ENCODE data around the gene RAPGEF4.
A peak's percentile ranks its signal among the peaks of the same experiment; 100 is the strongest.

RAPGEF4 gene

DNA sequence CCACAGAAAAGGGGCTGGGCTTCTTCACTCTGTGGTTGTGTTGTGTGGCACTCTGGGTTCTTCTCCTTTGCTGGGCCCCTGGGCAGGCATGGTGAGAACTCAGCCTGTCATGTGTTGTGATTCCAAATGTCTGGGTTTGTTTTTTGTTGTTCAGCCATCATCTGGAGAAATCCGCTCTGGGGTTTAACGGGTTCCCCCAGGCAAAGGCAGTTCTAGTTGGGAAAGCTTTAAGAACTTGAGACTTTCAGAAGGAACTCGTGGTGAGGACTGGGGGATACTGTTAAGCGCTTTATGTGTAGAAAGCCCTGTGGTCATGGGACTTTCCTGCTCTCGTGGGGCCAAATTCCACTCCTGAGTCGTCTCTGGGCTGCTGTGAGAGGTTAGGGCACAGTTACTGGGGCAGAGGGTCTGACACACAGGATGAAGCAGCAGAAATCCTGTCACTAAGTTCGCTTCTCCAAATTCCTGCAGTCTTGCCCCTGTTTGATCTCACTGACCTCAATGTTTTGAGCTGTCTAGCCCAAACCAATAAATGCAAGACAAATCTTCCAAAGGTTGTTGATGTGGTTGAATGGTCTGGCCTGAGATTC, 87.7 kb downstream of the RAPGEF4 start:
- peak; percentile 15 for DNase-seq (ENCODE audit: low read depth)

GRCh38 chr2:172826522-172826921, 90.9 kb downstream of the RAPGEF4 start:
- peak; percentile 49 for DNase-seq (ENCODE audit: low read depth)

DNA sequence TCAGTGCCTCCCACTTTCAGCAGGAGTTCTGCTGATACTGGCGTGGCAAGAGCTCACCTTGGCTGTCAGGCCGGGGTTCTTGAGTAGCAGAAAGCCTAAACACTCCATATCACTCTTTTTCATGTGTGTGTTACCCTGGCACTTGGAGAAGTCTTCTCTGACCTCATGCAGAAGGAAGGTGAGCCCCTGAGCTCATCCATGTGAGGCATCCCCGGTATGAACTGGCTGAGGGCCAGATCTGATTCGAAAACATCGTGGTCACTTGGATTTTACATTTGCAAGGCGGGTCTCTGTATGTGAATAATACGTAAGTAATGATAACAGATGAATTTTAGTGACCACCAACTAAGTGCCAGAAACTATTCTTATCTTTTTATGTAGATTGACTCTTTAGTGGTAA, 93.6 kb downstream of the RAPGEF4 start:
- DNase-seq (ENCODE audit: low read depth), result peak; percentile 94

DNA sequence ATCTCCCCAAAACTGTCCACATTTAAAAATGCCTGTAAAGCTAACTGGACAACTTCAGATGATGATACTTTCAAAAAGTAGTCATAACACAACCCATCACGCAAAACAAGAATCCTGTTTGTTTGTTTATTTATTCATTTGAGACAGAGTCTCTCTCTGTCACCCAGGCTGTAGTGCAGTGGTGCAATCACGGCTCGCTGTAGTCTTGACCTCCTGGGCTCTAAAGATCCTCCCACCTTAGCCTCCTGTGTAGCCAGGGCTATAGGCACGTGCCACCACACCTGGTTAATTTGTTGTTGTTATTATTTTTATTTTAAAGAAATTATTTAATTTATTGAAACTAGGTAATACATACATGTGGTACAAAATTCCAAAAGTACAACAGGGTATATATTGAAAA, 94.8 kb downstream of the RAPGEF4 start:
- no peak for DNase-seq (ENCODE audit: low read depth)

- DNase-seq (ENCODE audit: low read depth), result peak; percentile 46
These were observed 98.3 kb downstream of the RAPGEF4 start for GRCh38 chr2:172833898-172834297.

- DNase-seq (ENCODE audit: low read depth), result no peak
These were observed 99.2 kb downstream of the RAPGEF4 start for GRCh38 chr2:172834881-172835280.

DNA sequence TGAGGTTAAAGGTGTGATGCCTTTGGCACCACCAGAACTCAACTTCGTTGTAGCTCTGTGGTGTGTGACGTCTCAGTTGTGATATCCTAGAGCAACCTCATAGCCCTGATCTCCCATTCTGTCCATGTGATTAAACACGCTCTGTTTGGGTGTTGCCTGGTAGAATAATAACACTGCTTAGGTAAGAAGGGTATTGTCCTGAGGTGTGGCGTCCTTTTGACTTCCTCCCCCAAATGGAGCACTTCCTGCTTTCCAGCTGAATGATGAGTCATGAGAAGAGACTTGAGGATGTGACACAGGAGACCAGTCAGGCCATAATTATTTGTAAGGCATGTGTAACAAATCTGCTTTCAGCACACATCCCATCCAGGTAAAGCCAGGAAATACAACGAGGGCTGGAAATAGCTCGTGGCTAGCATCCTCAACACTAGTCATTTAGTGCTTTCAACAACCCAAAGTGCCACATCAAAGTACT, 100.7 kb downstream of the RAPGEF4 start:
- DNase-seq (ENCODE audit: low read depth), result peak; percentile 70

DNA sequence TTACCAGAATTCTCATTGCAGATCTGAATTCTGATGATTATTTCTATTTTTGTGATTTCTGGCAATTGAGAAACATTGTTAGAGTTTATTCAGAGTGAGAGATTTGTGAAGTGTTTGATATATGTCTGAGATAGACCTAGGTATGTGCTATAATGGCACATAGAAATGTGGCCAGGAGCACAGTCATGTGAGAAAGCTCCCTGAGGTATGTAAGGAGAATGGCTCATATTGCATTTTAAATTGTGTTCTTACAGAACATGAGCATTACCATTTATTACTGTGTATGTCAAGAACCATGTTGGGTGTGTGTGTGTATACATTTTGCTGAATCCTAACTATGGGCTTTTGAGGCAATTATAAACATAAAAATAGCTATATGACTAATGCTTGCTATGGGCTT, 101.2 kb downstream of the RAPGEF4 start:
- no peak for DNase-seq (ENCODE audit: low read depth)

DNA sequence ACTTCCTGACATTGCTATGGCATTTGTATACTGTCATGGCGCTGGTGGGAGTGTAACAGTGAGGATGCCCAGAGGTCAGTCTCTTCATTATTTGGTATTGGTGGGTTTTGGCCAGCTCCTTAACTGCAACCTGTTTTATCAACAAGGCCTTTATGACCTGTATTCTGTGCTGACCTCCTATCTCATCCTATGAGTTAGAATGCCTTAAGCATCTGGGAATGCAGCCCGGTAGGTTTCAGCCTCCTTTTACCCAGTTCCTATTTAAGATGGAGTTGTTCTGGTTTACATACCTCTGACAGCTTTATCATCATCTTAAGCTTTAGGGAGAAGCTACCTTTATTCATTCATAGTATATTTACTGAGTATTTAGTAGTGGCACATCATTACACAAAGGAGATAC, 103.8 kb downstream of the RAPGEF4 start:
- no peak for DNase-seq (ENCODE audit: low read depth)

DNA sequence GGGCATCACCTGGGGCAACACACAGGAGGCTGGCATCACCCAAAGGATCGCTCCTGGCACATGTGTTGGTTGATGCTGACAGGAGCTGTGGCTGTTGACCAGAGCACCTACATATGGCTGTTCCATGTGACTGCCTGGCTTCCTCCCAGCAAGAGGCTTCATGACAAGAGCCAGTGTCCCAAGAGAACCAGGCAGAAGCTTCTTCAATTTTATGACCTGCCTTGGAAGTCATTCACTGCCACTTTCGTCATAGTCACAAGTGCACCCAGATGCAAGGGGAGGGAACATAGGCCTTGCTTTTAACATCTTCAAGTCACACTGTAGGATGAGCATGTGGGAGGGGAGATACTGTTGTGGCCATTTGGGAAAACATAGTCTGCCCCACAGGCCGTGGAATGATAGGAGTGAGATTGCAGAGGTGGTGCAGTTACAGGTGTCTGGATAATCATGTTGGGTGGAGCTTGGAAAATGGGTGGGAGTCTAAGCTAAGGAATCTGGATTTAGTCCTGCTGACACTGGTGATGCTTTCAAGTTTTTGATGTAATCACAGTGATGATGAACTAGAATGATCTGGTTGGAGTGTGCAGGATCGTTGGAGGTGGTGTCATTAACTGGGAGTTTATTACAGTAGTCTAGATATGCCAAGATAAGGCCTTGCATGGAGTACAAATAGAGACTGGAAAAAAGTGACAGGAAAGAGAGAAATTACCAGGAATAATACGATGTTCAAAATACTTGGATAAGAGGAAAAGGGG, 107.0 kb downstream of the RAPGEF4 start:
- no peak for DNase-seq (ENCODE audit: low read depth)

DNA sequence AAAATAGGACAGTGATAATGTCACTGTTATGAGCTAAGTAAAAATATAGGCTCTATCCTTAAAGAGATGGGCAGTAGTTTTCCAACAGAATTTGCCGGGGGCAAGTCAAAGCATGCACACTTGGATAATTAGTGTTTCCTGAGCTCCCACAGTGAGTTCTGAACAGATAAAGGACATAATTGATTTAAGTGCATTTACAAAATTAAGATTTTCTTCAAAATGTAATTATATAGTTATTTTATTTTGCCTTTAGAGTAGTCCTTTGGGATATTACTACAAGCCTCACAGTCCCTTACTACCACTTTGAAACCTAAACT, 107.6 kb downstream of the RAPGEF4 start:
- DNase-seq (ENCODE audit: low read depth), result no peak

DNA sequence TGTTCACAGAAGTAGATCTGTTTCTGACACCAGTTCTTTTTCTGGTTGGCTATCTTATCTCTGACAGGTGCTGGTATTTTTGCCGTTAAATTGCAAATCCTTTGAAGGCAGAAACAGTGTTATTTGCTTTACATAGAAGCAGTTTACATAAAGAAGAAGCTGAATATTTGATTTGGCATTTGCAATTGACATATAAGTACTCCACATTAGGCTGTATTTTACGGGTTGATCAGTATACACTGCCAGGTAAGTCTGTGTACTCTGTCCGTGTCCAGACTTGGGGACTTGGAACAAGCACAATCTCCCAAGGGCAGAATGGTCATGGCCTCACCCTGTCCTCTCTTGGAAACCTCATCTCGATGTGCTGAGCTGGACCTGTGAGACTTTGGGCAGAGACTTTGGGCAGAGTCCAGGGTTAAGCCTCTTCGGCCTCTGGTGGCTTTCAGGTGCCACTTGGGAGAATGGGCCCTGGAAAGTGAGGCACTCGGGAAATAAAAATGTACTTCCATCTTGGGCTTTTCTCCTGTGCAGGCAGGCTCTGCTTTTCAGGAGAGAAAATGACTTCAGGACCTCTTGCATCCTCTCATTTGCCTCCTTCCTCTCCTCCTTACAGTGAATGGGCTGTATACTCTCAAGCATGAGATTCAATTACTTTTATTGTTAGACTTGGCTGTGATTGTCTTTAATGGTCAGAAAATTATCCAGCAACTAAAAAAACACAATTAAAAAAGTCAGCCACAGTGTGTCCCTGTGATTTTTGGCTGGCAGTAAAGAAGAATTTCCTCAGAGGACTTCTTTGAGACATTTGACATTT, 108.5 kb downstream of the RAPGEF4 start:
- no peak for DNase-seq (ENCODE audit: low read depth)

DNA sequence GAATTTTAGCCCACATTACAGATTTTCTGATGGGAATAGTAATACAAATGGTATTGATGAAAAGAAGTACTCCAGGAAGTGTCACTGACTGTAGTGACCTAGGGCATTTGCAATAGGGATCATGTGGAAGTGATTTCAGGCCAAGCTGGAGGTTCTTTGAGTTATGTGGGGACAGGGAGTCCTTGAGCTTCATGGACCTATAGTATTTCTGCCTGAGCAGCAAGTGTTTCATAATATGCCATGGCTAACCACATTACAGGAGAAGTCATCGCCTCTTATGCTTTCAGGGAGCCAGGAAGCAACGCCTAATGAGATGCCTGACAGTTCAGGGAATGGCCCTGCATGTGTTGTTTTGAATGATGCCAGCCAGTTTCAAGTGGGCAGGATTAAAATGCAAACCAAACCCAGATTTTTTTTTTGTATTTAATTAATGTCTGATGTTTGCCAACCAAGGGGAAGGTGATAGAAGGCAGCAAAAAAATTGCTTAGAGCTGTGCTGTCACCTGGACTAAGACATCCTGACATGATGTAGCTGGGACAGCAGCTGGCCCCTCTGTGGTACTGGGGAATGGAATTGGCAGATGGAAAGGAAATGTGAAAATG, 109.5 kb downstream of the RAPGEF4 start:
- no peak for DNase-seq (ENCODE audit: low read depth)

- no peak for DNase-seq (ENCODE audit: low read depth)
These were observed 110.9 kb downstream of the RAPGEF4 start for GRCh38 chr2:172846551-172846950.

- no peak for DNase-seq (ENCODE audit: low read depth)
These were observed 111.5 kb downstream of the RAPGEF4 start for GRCh38 chr2:172847188-172847587.

- DNase-seq (ENCODE audit: low read depth), result no peak
These were observed 112.9 kb downstream of the RAPGEF4 start for GRCh38 chr2:172848519-172848918.

DNA sequence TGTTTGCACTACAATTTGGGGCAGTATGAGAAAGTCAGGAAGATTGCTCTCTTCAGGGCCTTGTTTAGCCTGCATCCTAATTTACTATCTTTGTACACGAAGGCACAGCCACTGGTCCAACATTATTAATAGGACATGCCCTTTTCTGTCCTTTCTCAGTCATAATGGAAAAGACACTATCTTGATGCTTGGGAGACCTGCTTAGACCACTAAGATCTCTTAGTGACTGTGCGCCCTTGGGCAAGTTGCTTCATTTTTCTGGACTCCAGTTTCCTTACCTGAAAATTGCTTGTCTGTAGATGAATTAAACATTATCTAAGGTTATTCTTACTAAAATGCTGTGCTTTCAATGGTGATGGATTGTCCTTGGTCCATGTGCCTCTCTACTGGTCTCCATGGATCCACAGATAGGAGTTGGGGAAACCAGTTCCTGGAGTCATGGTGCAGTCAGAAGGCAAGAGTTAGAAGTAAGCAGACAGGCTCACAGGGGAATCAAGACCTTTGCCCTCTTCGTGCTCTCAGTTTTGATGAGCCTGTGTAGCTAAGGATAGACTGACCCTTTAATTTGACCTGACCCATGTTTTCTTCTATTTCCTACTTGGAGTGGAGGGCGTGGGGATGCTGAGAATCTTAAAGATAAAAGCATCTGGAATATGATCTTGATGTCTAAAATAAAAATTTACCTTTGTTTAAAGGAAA, 114.0 kb downstream of the RAPGEF4 start:
- DNase-seq (ENCODE audit: low read depth), result no peak

DNA sequence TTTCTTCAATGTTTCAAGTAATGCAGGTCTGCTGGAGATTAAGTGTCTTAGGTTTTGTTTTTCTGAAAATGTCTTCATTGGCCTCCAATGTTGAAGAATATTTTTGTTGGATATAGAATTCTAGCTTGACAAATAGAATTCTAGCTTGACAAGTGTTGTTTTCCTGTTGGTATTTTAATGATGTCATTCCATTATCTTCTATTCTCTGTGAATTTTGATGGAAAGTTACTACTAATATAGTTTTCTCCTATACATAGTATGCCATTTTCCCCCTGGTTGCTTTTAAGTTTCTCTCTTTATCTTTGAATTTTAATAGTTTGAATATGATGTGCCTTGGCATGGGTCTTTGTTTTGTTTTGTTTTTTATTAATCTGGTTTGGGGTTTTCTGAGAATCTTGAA, 119.9 kb downstream of the RAPGEF4 start:
- no peak for DNase-seq (ENCODE audit: low read depth)

DNA sequence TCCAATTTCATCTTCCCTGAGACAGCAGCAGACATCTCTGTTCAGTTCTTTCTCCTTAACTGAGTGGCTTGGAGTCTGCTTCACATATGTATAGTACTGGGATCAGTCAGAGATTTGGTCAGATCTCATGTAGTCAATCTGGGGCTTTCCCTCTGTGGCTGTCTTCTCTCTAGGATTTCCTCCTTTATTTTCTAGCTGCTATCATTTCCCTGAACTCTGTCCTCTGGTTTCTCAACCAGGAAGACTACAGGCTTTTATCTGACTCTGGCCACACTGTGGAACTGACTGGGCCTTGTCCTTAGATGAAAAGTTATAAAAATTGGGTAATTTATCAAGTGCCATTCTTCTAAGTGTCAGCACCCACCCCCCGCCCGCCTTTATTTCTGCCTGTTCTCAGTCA, 121.0 kb downstream of the RAPGEF4 start:
- DNase-seq (ENCODE audit: low read depth), result peak; percentile 39

DNA sequence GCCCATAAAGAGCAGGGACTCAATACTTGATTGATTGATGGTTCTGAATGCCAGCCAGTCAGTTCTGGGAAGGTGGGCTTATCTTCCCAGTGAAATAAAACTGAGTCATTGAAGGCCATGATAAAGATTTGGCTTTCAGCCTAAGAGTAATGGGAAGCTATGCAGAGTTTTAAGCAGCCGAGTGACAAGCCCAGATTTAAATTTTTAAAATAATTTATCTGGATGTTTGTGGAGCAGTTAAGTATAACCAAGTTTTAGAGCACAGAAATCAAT, 122.8 kb downstream of the RAPGEF4 start:
- DNase-seq (ENCODE audit: low read depth), result peak; percentile 72

GRCh38 chr2:172859581-172860335, 124.1 kb downstream of the RAPGEF4 start:
- DNase-seq (ENCODE audit: low read depth), result peak; percentile 14

DNA sequence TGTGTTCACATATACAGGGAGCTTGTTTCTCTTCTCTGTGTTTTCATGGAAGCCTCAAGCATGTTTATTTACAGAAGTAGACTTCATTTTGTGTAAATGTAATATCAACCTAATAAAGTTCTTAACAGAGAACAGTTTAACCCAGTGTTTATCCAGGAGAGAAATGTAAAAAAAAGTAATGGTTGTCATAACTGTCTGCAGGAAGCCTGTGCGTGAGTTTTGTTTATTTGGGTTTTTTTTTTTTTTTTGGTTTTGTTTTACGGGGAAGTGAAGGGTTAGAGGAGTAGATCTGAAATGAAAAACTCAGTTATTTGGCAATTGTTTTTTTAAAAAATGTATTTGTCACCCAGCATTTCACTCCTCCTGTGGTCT, 124.7 kb downstream of the RAPGEF4 start:
- DNase-seq (ENCODE audit: low read depth), result no peak

Measured in iris pigment epithelial cell (primary cell).